K562 (cell line): ENCODE data around the gene C10orf143. TPM values are rescaled to one million over a fixed set of nuclear protein-coding genes. Genes with fewer than 3 reads are reported as not detected.
A peak's percentile ranks its signal among the peaks of the same experiment; 100 is the strongest.

Experiments used
- CREM ChIP-seq: IDR thresholded peaks from 2 replicates; pipeline ENCODE4 v1.6.1; 2014; ENCODE audit warnings: antibody characterized with exemption, low read depth
- FOS ChIP-seq: IDR thresholded peaks from 3 replicates; pipeline ENCODE4 v1.6.1; 2011; ENCODE audit not compliant: insufficient read length; ENCODE audit errors: extremely low read depth
- HEY1 ChIP-seq: fragments of 250-450 bp; sonication (Bioruptor Pico); IDR thresholded peaks from 2 replicates; pipeline ENCODE4 v1.5.0; 2020; ENCODE audit warnings: mild to moderate bottlenecking, moderate library complexity, borderline replicate concordance
- POLR2H ChIP-seq: IDR thresholded peaks from 2 replicates; pipeline ENCODE4 v1.6.1; 2016; ENCODE audit warnings: missing genetic modification characterization, low read depth, mild to moderate bottlenecking, control low read depth, missing compliant biosample characterization, moderate library complexity
- PTBP1 ChIP-seq: fragments of 200-400 bp; formaldehyde crosslinking; IDR thresholded peaks from 2 replicates; pipeline ENCODE4 v1.6.1; 2017; ENCODE audit warnings: low read depth, low read length
- PURB ChIP-seq: sonication (generic); formaldehyde crosslinking; IDR thresholded peaks from 2 replicates; pipeline ENCODE4 v1.9.0; 2021; ENCODE audit warnings: low read depth, mild to moderate bottlenecking, missing genetic modification reagents
- RFX1 ChIP-seq: fragments of 450-650 bp; IDR thresholded peaks from 2 replicates; pipeline ENCODE4 v1.6.1; 2016; ENCODE audit warnings: mild to moderate bottlenecking, moderate library complexity
- SMARCB1 ChIP-seq: IDR thresholded peaks from 2 replicates; pipeline ENCODE4 v1.6.1; 2011; ENCODE audit warnings: improper control_type of control experiment, low read depth; ENCODE audit not compliant: insufficient read length
- TBP ChIP-seq: optimal IDR thresholded peaks from 2 replicates; pipeline ENCODE3; 2011; ENCODE audit warnings: low read depth, low read length, improper control_type of control experiment
- TRIM28 ChIP-seq: fragments of 450-650 bp; IDR thresholded peaks from 2 replicates; pipeline ENCODE4 v1.6.1; 2017
- ZNF143 ChIP-seq: sonication (generic); formaldehyde crosslinking; IDR thresholded peaks from 2 replicates; pipeline ENCODE4 v1.9.0; 2022; ENCODE audit warnings: mild to moderate bottlenecking, missing genetic modification reagents
- ZNF324 ChIP-seq: fragments of 250-450 bp; sonication (Bioruptor Pico); IDR thresholded peaks from 2 replicates; pipeline ENCODE4 v1.4.0; 2020; ENCODE audit warnings: mild to moderate bottlenecking
- polyA plus RNA-seq, 8 experiments: library from polyadenylated mRNA; depleted of rRNA in 4 of 8; stranded (reverse) in 5 of 8; unstranded in 3 of 8; fragments of >200 nt; fragmentation: Nextera tagmentation in 2 of 8; fragmentation: Illumina TruSeq in 1 of 8; extraction: Ambion mirVana in 2 of 8; extraction: Trizol in 1 of 8; gene quantifications; 2 replicates each; pipeline versions ENCODE4 v1.2.1 to v1.2.3, GENCODE V29; 2011 to 2014; ENCODE audit warnings: inconsistent platforms in 1 of 8, missing spikeins in 1 of 8
- total RNA-seq, 7 experiments: library from RNA; depleted of rRNA in 6 of 7; stranded (reverse); fragments of >200 nt in 6 of 7; fragmentation: Illumina TruSeq in 2 of 7; extraction: Trizol in 2 of 7; gene quantifications; 2 replicates each; pipeline versions ENCODE4 v1.2.1 to v1.2.3, GENCODE V29; 2011 to 2021; ENCODE audit warnings: low replicate concordance in 1 of 7
- TF ChIP-seq, protein P1 (sequence below): fragments of 250-450 bp; sonication (Bioruptor Pico); IDR thresholded peaks from 2 replicates; pipeline ENCODE4 v1.5.0; 2022; ENCODE audit warnings: mild to moderate bottlenecking
- TF ChIP-seq, protein P2 (sequence below): conservative IDR thresholded peaks from 2 replicates; pipeline ENCODE4 v1.6.1; 2011; ENCODE audit warnings: low read depth, mild to moderate bottlenecking, low read length; ENCODE audit not compliant: control insufficient read depth
- TF ChIP-seq, protein P3 (sequence below): fragments of 450-650 bp; IDR thresholded peaks from 2 replicates; pipeline ENCODE4 v1.6.1; 2017; ENCODE audit warnings: mild to moderate bottlenecking, moderate library complexity
- TF ChIP-seq, protein P4 (sequence below): fragments of 250-450 bp; sonication (Bioruptor Pico); IDR thresholded peaks from 2 replicates; pipeline ENCODE4 v1.9.0; 2021; ENCODE audit warnings: mild to moderate bottlenecking
- TF ChIP-seq, protein P5 (sequence below): fragments of 250-450 bp; sonication (Bioruptor Pico); IDR thresholded peaks from 2 replicates; pipeline ENCODE4 v1.9.0; 2021; ENCODE audit warnings: mild to moderate bottlenecking, inconsistent platforms
- TF ChIP-seq, protein P6 (sequence below): sonication (generic); formaldehyde crosslinking; IDR thresholded peaks from 2 replicates; pipeline ENCODE4 v1.8.1; 2023; ENCODE audit warnings: mild to moderate bottlenecking, missing genetic modification reagents

The C10orf143 gene
- total and polyA plus RNA-seq, 9 of the 15 experiments (the other 6 are each of a cell fraction or from before 2014, with no cell fraction given), result 0.07 to 0.42 (median 0.25) TPM; not detected in 2

DNA sequence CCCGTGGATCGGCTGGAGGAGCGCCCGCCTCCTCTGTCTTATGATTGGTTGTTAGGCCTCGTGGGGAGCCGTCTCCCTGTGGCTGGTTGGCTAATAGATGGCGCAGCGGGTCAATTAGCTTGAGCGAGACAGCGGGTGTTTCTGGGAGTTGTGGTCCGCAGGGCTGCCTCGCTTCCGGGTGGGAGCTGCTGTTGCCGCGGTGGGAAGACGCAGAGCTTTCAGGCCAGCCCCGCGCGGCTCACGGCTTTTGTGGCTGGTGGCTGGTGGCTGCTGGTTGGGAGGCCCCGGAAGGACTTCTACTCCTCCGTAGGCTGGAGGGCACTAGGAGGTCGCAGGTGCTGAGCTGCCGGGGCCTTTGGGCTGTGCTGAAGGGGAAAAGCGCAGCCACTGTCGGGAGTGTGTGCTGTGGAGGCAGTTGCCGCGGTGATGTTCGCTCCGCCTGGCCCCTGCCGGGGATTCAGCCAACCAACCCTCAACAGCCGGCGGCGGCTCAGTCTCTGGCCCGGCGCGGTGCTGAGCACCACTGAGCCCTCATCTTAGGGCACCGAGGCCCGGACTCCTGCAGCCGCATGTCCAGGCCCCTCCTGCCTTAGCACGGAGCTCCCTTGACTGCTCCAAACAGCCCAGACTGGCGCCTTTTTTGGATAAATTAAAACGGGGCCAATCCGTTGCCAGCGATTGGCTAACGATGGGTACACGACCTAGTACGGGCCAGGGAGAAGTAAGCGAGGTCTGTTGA lies 652 bp upstream of the C10orf143 start (continued):
- peak; percentile 37 for TF ChIP-seq TBP
- TF ChIP-seq, protein P1, sequence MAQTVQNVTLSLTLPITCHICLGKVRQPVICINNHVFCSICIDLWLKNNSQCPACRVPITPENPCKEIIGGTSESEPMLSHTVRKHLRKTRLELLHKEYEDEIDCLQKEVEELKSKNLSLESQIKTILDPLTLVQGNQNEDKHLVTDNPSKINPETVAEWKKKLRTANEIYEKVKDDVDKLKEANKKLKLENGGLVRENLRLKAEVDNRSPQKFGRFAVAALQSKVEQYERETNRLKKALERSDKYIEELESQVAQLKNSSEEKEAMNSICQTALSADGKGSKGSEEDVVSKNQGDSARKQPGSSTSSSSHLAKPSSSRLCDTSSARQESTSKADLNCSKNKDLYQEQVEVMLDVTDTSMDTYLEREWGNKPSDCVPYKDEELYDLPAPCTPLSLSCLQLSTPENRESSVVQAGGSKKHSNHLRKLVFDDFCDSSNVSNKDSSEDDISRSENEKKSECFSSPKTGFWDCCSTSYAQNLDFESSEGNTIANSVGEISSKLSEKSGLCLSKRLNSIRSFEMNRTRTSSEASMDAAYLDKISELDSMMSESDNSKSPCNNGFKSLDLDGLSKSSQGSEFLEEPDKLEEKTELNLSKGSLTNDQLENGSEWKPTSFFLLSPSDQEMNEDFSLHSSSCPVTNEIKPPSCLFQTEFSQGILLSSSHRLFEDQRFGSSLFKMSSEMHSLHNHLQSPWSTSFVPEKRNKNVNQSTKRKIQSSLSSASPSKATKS (CRISPR knock-in tag), result no peak
- TF ChIP-seq POLR2H (tag), result no peak
- TF ChIP-seq ZNF143, result peak; percentile 86
- TF ChIP-seq, protein P2, sequence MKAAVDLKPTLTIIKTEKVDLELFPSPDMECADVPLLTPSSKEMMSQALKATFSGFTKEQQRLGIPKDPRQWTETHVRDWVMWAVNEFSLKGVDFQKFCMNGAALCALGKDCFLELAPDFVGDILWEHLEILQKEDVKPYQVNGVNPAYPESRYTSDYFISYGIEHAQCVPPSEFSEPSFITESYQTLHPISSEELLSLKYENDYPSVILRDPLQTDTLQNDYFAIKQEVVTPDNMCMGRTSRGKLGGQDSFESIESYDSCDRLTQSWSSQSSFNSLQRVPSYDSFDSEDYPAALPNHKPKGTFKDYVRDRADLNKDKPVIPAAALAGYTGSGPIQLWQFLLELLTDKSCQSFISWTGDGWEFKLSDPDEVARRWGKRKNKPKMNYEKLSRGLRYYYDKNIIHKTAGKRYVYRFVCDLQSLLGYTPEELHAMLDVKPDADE, result peak; percentile 35; the same call in 1 of the 2 replicates
- no peak for TF ChIP-seq TRIM28
- no peak for TF ChIP-seq SMARCB1
- TF ChIP-seq RFX1, result peak; percentile 73
- TF ChIP-seq ZNF324 (CRISPR knock-in tag), result no peak
- TF ChIP-seq CREM, result peak; percentile 46
- TF ChIP-seq, protein P3, sequence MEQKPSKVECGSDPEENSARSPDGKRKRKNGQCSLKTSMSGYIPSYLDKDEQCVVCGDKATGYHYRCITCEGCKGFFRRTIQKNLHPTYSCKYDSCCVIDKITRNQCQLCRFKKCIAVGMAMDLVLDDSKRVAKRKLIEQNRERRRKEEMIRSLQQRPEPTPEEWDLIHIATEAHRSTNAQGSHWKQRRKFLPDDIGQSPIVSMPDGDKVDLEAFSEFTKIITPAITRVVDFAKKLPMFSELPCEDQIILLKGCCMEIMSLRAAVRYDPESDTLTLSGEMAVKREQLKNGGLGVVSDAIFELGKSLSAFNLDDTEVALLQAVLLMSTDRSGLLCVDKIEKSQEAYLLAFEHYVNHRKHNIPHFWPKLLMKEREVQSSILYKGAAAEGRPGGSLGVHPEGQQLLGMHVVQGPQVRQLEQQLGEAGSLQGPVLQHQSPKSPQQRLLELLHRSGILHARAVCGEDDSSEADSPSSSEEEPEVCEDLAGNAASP, result no peak
- TF ChIP-seq, protein P4, sequence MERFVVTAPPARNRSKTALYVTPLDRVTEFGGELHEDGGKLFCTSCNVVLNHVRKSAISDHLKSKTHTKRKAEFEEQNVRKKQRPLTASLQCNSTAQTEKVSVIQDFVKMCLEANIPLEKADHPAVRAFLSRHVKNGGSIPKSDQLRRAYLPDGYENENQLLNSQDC (CRISPR knock-in tag), result no peak
- no peak for TF ChIP-seq PURB (CRISPR knock-in tag)
- peak; percentile 89 for TF ChIP-seq FOS
- no peak for TF ChIP-seq PTBP1
- TF ChIP-seq HEY1 (CRISPR knock-in tag), result no peak
- TF ChIP-seq, protein P5, sequence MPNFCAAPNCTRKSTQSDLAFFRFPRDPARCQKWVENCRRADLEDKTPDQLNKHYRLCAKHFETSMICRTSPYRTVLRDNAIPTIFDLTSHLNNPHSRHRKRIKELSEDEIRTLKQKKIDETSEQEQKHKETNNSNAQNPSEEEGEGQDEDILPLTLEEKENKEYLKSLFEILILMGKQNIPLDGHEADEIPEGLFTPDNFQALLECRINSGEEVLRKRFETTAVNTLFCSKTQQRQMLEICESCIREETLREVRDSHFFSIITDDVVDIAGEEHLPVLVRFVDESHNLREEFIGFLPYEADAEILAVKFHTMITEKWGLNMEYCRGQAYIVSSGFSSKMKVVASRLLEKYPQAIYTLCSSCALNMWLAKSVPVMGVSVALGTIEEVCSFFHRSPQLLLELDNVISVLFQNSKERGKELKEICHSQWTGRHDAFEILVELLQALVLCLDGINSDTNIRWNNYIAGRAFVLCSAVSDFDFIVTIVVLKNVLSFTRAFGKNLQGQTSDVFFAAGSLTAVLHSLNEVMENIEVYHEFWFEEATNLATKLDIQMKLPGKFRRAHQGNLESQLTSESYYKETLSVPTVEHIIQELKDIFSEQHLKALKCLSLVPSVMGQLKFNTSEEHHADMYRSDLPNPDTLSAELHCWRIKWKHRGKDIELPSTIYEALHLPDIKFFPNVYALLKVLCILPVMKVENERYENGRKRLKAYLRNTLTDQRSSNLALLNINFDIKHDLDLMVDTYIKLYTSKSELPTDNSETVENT (CRISPR knock-in tag), result 0 out of 2 replicates have a peak, but pooled peaks have one; percentile 15
- TF ChIP-seq, protein P6, sequence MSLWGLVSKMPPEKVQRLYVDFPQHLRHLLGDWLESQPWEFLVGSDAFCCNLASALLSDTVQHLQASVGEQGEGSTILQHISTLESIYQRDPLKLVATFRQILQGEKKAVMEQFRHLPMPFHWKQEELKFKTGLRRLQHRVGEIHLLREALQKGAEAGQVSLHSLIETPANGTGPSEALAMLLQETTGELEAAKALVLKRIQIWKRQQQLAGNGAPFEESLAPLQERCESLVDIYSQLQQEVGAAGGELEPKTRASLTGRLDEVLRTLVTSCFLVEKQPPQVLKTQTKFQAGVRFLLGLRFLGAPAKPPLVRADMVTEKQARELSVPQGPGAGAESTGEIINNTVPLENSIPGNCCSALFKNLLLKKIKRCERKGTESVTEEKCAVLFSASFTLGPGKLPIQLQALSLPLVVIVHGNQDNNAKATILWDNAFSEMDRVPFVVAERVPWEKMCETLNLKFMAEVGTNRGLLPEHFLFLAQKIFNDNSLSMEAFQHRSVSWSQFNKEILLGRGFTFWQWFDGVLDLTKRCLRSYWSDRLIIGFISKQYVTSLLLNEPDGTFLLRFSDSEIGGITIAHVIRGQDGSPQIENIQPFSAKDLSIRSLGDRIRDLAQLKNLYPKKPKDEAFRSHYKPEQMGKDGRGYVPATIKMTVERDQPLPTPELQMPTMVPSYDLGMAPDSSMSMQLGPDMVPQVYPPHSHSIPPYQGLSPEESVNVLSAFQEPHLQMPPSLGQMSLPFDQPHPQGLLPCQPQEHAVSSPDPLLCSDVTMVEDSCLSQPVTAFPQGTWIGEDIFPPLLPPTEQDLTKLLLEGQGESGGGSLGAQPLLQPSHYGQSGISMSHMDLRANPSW (CRISPR knock-in tag), result no peak
